ENCODE measurements around the gene MAGI2.

The MAGI2 gene

DNA sequence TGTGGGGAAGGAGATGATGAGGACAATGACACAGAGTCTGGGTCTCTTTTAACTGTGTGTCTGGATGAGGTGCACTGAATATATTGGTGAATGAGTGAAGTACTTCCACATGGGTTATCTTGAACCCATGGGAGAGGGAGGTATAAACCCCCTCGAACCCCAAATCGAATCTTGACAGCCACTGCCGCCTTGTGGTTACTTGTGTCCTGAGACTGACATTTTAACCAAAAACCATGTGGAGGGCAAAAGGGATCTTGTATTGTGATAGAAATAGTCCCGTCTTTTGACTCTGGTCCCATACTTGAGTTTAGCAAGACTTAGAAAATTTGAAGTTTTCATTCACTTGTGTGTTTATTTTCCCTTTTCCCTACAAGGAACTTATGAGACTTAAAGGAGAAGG, 1371.6 kb downstream of the MAGI2 start:
- no peaks in the 10 kb centered on the region for H3K9me3 Mint-ChIP-seq
- no peak overlapping the region for H3K27ac Mint-ChIP-seq
- ATAC-seq (replicated peaks) = no peak
- no peak overlapping the region for H3K4me3 Mint-ChIP-seq
- H3K4me1 Mint-ChIP-seq = no peaks in the 10 kb centered on the region
- no peaks in the 10 kb centered on the region for H3K36me3 Mint-ChIP-seq
- H3K27me3 Mint-ChIP-seq = peaks cover 0 to 4% of the 10 kb centered on the region in 2 donors
- DNase-seq = no peak

DNA sequence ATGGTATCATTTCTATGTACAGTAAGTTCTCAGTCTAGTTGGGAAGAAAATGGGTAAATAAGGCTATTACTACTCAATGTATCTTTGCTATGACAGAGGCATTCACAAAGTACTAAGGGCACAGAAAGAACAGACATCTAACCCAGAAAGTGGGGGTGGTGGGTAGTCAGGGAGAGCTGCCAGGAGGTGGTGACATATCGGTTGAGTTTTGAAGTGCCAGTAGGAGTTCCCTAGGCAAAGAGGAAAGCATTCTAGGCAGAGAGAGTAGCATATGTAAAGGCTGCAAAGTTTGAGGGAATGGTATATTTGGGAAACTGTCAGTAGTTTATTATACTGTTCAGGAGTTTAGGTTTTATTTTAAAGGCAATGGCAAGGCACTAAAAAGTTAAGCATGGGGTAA, 1372.1 kb downstream of the MAGI2 start:
- H3K4me1 Mint-ChIP-seq = no peaks in the 10 kb centered on the region
- no peak overlapping the region for H3K4me3 Mint-ChIP-seq
- no peaks in the 10 kb centered on the region for H3K9me3 Mint-ChIP-seq
- ATAC-seq (replicated peaks) = no peak
- no peak overlapping the region for H3K27ac Mint-ChIP-seq
- peaks cover 0 to 4% of the 10 kb centered on the region in 2 donors for H3K27me3 Mint-ChIP-seq
- DNase-seq = no peak
- no peaks in the 10 kb centered on the region for H3K36me3 Mint-ChIP-seq

- no peak for ATAC-seq (replicated peaks)
- H3K9me3 Mint-ChIP-seq = no peaks in the 10 kb centered on the region
- no peaks in the 10 kb centered on the region for H3K36me3 Mint-ChIP-seq
- no peak overlapping the region for H3K27ac Mint-ChIP-seq
- peaks cover 0 to 4% of the 10 kb centered on the region in 2 donors for H3K27me3 Mint-ChIP-seq
- no peak overlapping the region for H3K4me3 Mint-ChIP-seq
- DNase-seq = no peak
- no peaks in the 10 kb centered on the region for H3K4me1 Mint-ChIP-seq
Measured at GRCh38 chr7:78080811-78081210, 1372.7 kb downstream of the MAGI2 start.

DNA sequence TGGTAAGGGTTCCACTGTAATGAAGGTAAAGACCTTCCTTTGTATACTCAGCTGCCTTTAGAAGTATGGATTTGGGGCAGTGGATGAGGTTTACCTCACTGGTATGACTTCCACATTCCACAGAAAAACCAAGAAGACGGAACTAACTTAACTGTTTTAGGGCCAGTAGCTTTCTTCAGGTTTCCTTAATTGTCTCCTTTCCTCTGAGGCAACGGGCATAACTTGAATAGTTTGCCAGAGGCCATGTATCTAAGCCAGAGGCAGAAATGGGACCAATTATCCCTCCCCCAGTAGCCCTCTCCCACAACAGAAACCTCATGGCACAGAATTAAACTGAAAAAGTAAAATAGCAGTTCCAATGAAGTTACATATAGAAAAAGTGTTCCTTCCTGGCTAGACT, 1373.2 kb downstream of the MAGI2 start:
- Mint-ChIP-seq H3K36me3 (no peaks in the 10 kb centered on the region), H3K4me1 (no peaks in the 10 kb centered on the region), H3K4me3 (no peak overlapping the region), H3K27ac (no peak overlapping the region), H3K9me3 (no peaks in the 10 kb centered on the region), H3K27me3 (peaks cover 0 to 4% of the 10 kb centered on the region in 2 donors)
- no peak for DNase-seq
- ATAC-seq (replicated peaks) = no peak

DNA sequence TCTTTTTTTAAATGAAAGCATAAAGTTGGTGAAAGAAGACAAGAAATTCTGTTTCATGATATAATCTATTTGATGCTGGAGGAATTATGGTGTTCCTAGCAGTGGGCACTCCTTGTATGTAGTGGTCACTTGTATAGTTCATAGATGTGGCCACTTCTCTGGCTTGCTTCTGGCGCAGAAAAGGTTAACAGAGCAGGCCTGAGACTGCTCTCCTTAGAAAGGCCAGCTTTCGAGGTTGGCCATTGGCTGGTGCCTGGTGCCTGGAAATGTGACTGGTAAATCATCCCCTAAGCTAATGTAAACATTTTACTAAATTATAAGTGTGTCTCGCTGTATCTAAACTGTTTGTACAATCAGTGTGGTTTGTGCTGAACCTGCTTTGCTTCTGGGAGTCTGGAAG, 1378.8 kb downstream of the MAGI2 start:
- no peak overlapping the region for H3K4me3 Mint-ChIP-seq
- H3K36me3 Mint-ChIP-seq = no peaks in the 10 kb centered on the region
- peaks cover 6 to 13% of the 10 kb centered on the region in 2 donors for H3K4me1 Mint-ChIP-seq
- peaks cover 0 to 2% of the 10 kb centered on the region in 2 donors for H3K27me3 Mint-ChIP-seq
- DNase-seq = no peak
- no peaks in the 10 kb centered on the region for H3K9me3 Mint-ChIP-seq
- no peak overlapping the region for H3K27ac Mint-ChIP-seq
- ATAC-seq (replicated peaks) = no peak

DNA sequence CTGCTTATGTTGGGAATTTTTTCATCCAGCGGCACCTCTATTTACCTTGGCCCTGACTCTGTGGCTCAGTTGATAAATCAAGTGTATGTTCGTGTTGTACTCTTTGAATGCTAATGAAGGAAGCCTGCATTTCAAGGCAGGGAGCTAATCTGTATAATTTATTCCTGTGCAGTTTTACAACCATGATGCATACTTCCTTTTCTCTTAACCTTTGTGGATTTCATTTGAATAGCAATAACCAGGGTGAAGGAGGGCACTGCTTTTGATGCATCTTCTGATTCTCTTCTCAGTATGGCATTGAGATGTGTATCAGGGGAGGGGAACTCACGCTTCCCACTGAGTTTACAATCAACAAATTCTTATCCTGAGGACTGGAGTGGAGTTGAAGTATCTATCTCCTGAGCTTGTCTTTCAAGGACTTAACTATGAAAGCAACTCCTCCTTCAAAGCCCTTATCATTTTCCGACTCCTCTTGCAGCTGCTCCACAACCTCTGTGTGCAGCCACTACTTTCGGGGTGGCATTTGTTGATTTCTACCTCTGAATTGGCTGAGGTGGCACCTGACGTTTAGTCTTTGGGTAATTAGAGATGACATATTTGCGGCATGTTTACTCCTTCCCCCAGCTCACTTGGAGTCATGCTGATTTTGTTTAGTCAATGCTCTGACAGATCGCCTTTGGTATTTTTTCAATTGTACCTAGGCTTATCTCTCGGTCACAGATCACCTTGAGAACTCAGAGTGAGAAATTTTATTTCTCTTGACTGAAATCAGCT, 1379.7 kb downstream of the MAGI2 start:
- peak in 1 of 2 donors; percentile 21 for ATAC-seq (replicated peaks)
- H3K36me3 Mint-ChIP-seq = no peaks in the 10 kb centered on the region
- no peak overlapping the region for H3K4me3 Mint-ChIP-seq
- DNase-seq = no peak
- peaks cover 6 to 13% of the 10 kb centered on the region in 2 donors for H3K4me1 Mint-ChIP-seq
- H3K9me3 Mint-ChIP-seq = no peaks in the 10 kb centered on the region
- no peaks in the 10 kb centered on the region for H3K27me3 Mint-ChIP-seq
- H3K27ac Mint-ChIP-seq = no peak overlapping the region

- no peak for DNase-seq
- Mint-ChIP-seq H3K4me3 (no peak overlapping the region), H3K27ac (no peak overlapping the region), H3K36me3 (no peaks in the 10 kb centered on the region), H3K9me3 (no peaks in the 10 kb centered on the region), H3K27me3 (no peaks in the 10 kb centered on the region), H3K4me1 (peaks cover 6 to 13% of the 10 kb centered on the region in 2 donors)
- no peak for ATAC-seq (replicated peaks)
Measured at GRCh38 chr7:78072201-78072590, 1381.3 kb downstream of the MAGI2 start.

- H3K4me1 Mint-ChIP-seq = peaks cover 6 to 13% of the 10 kb centered on the region in 2 donors
- no peaks in the 10 kb centered on the region for H3K36me3 Mint-ChIP-seq
- H3K27me3 Mint-ChIP-seq = no peaks in the 10 kb centered on the region
- DNase-seq (no peak), ATAC-seq (replicated peaks) (no peak)
- no peak overlapping the region for H3K4me3 Mint-ChIP-seq
- no peaks in the 10 kb centered on the region for H3K9me3 Mint-ChIP-seq
- no peak overlapping the region for H3K27ac Mint-ChIP-seq
Measured at GRCh38 chr7:78071491-78072200, 1381.8 kb downstream of the MAGI2 start.

DNA sequence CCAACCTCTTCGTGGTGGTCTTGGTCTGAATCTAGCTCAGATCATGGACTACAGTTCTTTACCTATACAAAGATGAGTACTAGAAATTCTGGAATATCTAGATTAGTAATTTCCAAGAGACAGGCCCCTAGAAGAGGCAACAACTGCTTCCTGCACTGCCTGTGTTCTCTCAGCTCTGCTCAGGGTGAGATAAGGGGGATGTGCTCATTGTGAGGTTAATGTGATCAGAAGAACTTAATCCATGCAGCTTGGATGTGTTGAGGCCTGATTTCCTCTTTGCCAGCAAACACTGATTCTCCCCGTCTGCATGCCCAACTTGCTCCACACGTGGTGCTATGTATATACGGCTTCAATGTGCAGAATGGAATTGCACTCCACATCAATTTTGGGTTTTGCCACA, 1386.9 kb downstream of the MAGI2 start:
- Mint-ChIP-seq H3K36me3 (no peaks in the 10 kb centered on the region), H3K9me3 (no peaks in the 10 kb centered on the region), H3K4me1 (no peaks in the 10 kb centered on the region), H3K4me3 (no peak overlapping the region), H3K27ac (no peak overlapping the region), H3K27me3 (peaks cover 0 to 7% of the 10 kb centered on the region in 2 donors)
- no peak for DNase-seq
- no peak for ATAC-seq (replicated peaks)

- H3K4me1 Mint-ChIP-seq = peaks cover 3 to 5% of the 10 kb centered on the region in 2 donors
- H3K4me3 Mint-ChIP-seq = no peak overlapping the region
Measured at GRCh38 chr7:78063758-78064157, 1389.7 kb downstream of the MAGI2 start.

DNA sequence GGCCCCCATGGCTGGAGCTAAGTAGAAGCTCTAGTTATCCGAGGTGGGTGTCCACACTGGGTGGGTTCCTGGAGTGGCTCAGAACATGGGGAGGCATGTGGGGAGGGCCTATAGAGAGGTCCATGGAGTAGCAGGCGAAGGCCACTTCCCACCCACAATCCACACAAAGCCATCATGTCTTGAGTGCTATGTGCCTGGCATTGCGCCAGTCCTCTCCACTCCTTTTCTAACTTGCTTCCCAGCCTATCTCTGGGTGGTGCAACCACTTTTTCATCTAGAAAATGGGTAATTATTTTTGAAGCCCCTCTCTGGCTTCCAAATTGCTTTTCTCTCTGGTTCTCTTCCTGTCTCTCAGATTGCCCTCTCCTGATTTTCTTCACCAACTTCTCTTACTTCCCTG, 1391.3 kb downstream of the MAGI2 start:
- no peak overlapping the region for H3K27ac Mint-ChIP-seq
- no peak for ATAC-seq (replicated peaks)

More at GRCh38 chr7:78063758-78064157, 1389.7 kb downstream of the MAGI2 start:
- ATAC-seq (replicated peaks) (no peak), DNase-seq (no peak)
- Mint-ChIP-seq H3K9me3 (no peaks in the 10 kb centered on the region), H3K27ac (no peak overlapping the region), H3K36me3 (no peaks in the 10 kb centered on the region), H3K27me3 (peaks cover 11 to 20% of the 10 kb centered on the region in 2 donors)

GRCh38 chr7:78057571-78057970, 1395.9 kb downstream of the MAGI2 start:
- H3K4me1 Mint-ChIP-seq = peaks cover 7 to 11% of the 10 kb centered on the region in 2 donors
- no peak overlapping the region for H3K27ac Mint-ChIP-seq
- no peak overlapping the region for H3K4me3 Mint-ChIP-seq
- H3K9me3 Mint-ChIP-seq = no peaks in the 10 kb centered on the region
- no peaks in the 10 kb centered on the region for H3K36me3 Mint-ChIP-seq
- ATAC-seq (replicated peaks) (no peak), DNase-seq (no peak)
- peaks cover 18 to 26% of the 10 kb centered on the region in 2 donors for H3K27me3 Mint-ChIP-seq

More for the DNA sequence above, 1391.3 kb downstream of the MAGI2 start:
- DNase-seq = no peak
- Mint-ChIP-seq H3K36me3 (no peaks in the 10 kb centered on the region), H3K4me3 (no peak overlapping the region), H3K27me3 (peaks cover 13 to 21% of the 10 kb centered on the region in 2 donors), H3K4me1 (peaks cover 7 to 11% of the 10 kb centered on the region in 2 donors), H3K9me3 (no peaks in the 10 kb centered on the region)

DNA sequence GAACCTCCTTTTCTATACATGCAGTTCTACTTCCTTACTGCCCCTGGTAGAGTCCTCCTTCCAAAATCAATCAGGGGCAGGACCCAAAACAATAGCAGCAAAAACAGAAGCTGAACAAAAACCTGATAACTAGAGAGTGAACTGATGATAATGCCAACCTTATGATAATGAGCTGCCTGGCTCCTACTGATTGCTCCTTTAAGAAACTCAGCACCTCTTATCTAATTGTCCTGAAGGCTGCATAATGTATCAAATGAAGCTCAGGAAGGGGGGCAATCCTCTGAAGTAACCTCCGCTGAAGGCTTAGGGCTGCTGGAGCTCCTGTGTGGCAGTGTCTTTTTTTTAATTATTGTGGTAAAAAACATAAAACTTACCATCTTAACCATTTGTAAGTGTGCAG, 1397.9 kb downstream of the MAGI2 start:
- Mint-ChIP-seq H3K27me3 (peaks cover 15 to 17% of the 10 kb centered on the region in 2 donors), H3K9me3 (no peaks in the 10 kb centered on the region), H3K4me3 (no peak overlapping the region), H3K27ac (no peak overlapping the region), H3K4me1 (peaks cover 7 to 11% of the 10 kb centered on the region in 2 donors), H3K36me3 (no peaks in the 10 kb centered on the region)
- ATAC-seq (replicated peaks) = no peak
- DNase-seq = no peak

DNA sequence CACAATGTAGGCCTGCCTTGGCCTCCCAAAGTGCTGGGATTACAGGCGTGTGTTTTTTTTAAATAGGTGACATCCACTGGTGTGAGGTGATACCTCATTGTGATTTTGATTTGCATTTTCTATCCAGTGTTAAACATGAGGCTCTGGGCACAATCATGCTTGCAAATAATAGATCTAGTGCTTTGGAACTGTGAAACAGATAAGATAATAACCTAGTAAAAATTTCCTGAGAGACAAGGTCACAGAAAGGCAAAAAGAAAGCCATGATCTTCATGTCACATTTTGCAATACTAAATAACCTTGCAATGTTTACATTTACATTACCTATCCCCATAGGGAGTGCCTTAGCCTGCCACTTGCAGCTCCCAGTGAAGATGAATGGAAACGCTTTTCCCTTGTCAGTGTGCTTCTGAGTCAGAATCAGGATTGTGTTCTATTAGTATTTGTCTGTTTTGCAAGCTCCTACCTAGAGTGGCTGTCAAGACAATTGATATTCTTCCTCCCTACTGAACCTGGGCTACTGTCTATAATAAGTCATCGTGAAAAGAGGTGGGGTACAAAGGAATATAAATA, 1398.4 kb downstream of the MAGI2 start:
- Mint-ChIP-seq H3K27me3 (peaks cover 11 to 17% of the 10 kb centered on the region in 2 donors), H3K4me1 (peaks cover 7 to 11% of the 10 kb centered on the region in 2 donors), H3K36me3 (no peaks in the 10 kb centered on the region), H3K9me3 (no peaks in the 10 kb centered on the region), H3K27ac (no peak overlapping the region), H3K4me3 (no peak overlapping the region)
- ATAC-seq (replicated peaks) (no peak), DNase-seq (no peak)

- H3K36me3 Mint-ChIP-seq = no peaks in the 10 kb centered on the region
- H3K9me3 Mint-ChIP-seq = no peaks in the 10 kb centered on the region
- ATAC-seq (replicated peaks) = no peak
- no peaks in the 10 kb centered on the region for H3K4me1 Mint-ChIP-seq
- peaks cover 5 to 9% of the 10 kb centered on the region in 2 donors for H3K27me3 Mint-ChIP-seq
- no peak overlapping the region for H3K27ac Mint-ChIP-seq
- H3K4me3 Mint-ChIP-seq = no peak overlapping the region
- DNase-seq = no peak
Measured at GRCh38 chr7:78052112-78052511, 1401.4 kb downstream of the MAGI2 start.
